Esophagus muscularis mucosa (tissue), 4 donors: Measurements from ENCODE around the gene PHYH.

ENCODE experiments used
- CTCF ChIP-seq, 3 experiments: fragments of 200-600 bp in 2 of 3; fragments of 450-650 bp in 1 of 3; sonication (generic) in 2 of 3; IDR thresholded peaks; one replicate each; pipeline ENCODE4 v1.5.1; 2017 to 2019; ENCODE audit warnings: antibody characterized with exemption in 3 of 3, mild to moderate bottlenecking in 2 of 3, moderate library complexity in 1 of 3
- EP300 ChIP-seq: sonication (generic); formaldehyde crosslinking; IDR thresholded peaks from one replicate; pipeline ENCODE4 v1.6.1; 2017; ENCODE audit warnings: antibody characterized with exemption
- POLR2A ChIP-seq: fragments of 450-650 bp; IDR thresholded peaks from one replicate; pipeline ENCODE4 v1.6.1; 2017; ENCODE audit warnings: antibody characterized with exemption, moderate library complexity, mild to moderate bottlenecking, low read depth
- POLR2AphosphoS5 ChIP-seq, 2 donors: sonication (generic); formaldehyde crosslinking; IDR thresholded peaks; one replicate each; pipeline ENCODE4 v1.6.1; 2017; ENCODE audit warnings: antibody characterized with exemption in 2 of 2

GRCh38 chr10:13294784-13295183 is 5.1 kb downstream of the PHYH start:
- TF ChIP-seq CTCF (IDR thresholded peaks at IDR 0.05) (no peak), POLR2A (no peak), EP300 (no peak), POLR2AphosphoS5 (IDR thresholded peaks at IDR 0.05) (no peak)
